Pancreas (tissue), 10 donors: ENCODE results near the gene HIPK2. TPM values are rescaled to one million over a fixed set of nuclear protein-coding genes. Genes with fewer than 3 reads are reported as not detected.

Experiments used
- ATAC-seq, 4 donors: fragments of 200-7000 bp; cut with Tn5 transposase; one replicate each; pipeline versions ENCODE4 v1.8.0 to v1.9.1; 2020; ENCODE audit warnings: mild to moderate bottlenecking in 4 of 4, moderate library complexity in 4 of 4
- DNase-seq, 6 donors: peaks; one replicate each; pipeline ENCODE4 v3.0.0-alpha.2; 2020
- FAIRE-seq: peaks from 2 replicates; lab custom pipeline; 2012; peaks lifted over from hg19 to GRCh38; lab: Jason Lieb, UNC
- H3K27ac ChIP-seq, 4 donors: fragments of 200-600 bp; sonication (generic); 1 replicate in 3 of 4; 2 replicates in 1 of 4; pipeline versions ENCODE4 v1.5.0 to v1.8.0; 2020
- H3K27me3 ChIP-seq, 4 donors: fragments of 200-600 bp; one replicate each; pipeline ENCODE4 v1.8.0; 2021
- H3K36me3 ChIP-seq, 3 donors: fragments of 200-600 bp; sonication (generic) in 1 of 3; one replicate each; pipeline versions ENCODE4 v1.5.0 to v1.8.0; 2020 to 2021
- H3K4me1 ChIP-seq, 3 donors: fragments of 200-600 bp; one replicate each; pipeline ENCODE4 v1.8.0; 2021
- H3K4me3 ChIP-seq, 4 donors: fragments of 200-600 bp; sonication (generic) in 2 of 4; one replicate each; pipeline versions ENCODE4 v1.5.0 to v1.8.0; 2020 to 2021
- H3K9me3 ChIP-seq, 4 donors: fragments of 200-600 bp; one replicate each; pipeline ENCODE4 v1.8.0; 2021
- WGBS, 2 donors: extraction: QIAGEN DNeasy Blood & Tissue Kit; methylation state at CpG; one replicate each; pipeline ENCODE4 v1.1.7; 2013; 5-methylcytosine and 5-hydroxymethylcytosine counted together
- intact Hi-C, 3 donors: fragments of 100-400 bp; cut with DNase I; formaldehyde crosslinking; loops; one replicate each; pipeline versions ENCODE4 v1.11.1 to v1.14.2; 2022
- polyA plus RNA-seq, 2 donors: library from polyadenylated mRNA; stranded (reverse); fragments of 200-250 nt; gene quantifications; one replicate each; pipeline ENCODE4 v1.2.3, GENCODE V29; 2013
- total RNA-seq, 6 donors: library from RNA; stranded (reverse); fragmentation: NEBNext Ultra II Directional in 4 of 6; extraction: Animal tissue kit (Norgen Biotek cat#: 25700) in 4 of 6; gene quantifications; one replicate each; pipeline versions ENCODE4 v1.2.1 to v1.2.4, GENCODE V29; 2021 to 2023
- TF ChIP-seq, protein P1 (sequence below), 4 donors: fragments of 200-600 bp; sonication (generic) in 3 of 4; IDR thresholded peaks; one replicate each; pipeline versions ENCODE4 v1.5.0 to v1.8.0; 2021; ENCODE audit warnings: antibody characterized with exemption in 4 of 4
- donor health status: healthy with polysubstance abuse.
- donor health status: DM: no; HTN: no; CAD: no; lungs with moderate emphysema.
- donor health status: DM: no; HTN: no; CAD: no.
- donor health status: control.
- donor health status: control.
- donor health status: Bipolar disorder and iron deficiency.
- donor health status: DM: yes; HTN: yes; CAD: no.
- donor health status: DM: no; HTN: no; CAD: no.
- donor health status: DM: no; HTN: no; CAD: no.
- donor health status: DM: yes; HTN: yes; CAD: no.

HIPK2 gene
- total and polyA plus RNA-seq, 8 donors: 6.7 to 49.0 (median 24.7) TPM

- peaks cover 5 to 51% (median 36%) of the 10 kb centered on the region in 3 donors for H3K4me1 ChIP-seq
- DNase-seq: no peak
Measured at GRCh38 chr7:139773371-139773770, 4.4 kb downstream of the HIPK2 start.

GRCh38 chr7:139772873-139773272 lies 4.9 kb downstream of the HIPK2 start:
- H3K4me3 ChIP-seq: no peak overlapping the region
- peaks cover 5 to 56% (median 38%) of the 10 kb centered on the region in 3 donors for H3K4me1 ChIP-seq
- intact Hi-C loops: loop anchor here in 2 of 3 donors (10.0 kb wide), 3 partner anchors 128 to 232 kb away; no protein-coding TSS in a partner anchor
- no peaks in the 10 kb centered on the region for H3K36me3 ChIP-seq
- ATAC-seq (no peak), FAIRE-seq (no peak), DNase-seq (no peak)
- H3K27me3 ChIP-seq: no peaks in the 10 kb centered on the region
- WGBS, 2 donors: 91 to 93% methylated on average over 6 of the region's 6 CpGs
- TF ChIP-seq, protein P1, sequence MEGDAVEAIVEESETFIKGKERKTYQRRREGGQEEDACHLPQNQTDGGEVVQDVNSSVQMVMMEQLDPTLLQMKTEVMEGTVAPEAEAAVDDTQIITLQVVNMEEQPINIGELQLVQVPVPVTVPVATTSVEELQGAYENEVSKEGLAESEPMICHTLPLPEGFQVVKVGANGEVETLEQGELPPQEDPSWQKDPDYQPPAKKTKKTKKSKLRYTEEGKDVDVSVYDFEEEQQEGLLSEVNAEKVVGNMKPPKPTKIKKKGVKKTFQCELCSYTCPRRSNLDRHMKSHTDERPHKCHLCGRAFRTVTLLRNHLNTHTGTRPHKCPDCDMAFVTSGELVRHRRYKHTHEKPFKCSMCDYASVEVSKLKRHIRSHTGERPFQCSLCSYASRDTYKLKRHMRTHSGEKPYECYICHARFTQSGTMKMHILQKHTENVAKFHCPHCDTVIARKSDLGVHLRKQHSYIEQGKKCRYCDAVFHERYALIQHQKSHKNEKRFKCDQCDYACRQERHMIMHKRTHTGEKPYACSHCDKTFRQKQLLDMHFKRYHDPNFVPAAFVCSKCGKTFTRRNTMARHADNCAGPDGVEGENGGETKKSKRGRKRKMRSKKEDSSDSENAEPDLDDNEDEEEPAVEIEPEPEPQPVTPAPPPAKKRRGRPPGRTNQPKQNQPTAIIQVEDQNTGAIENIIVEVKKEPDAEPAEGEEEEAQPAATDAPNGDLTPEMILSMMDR (IDR thresholded peaks at IDR 0.05): no peak
- H3K27ac ChIP-seq: no peak overlapping the region
- H3K9me3 ChIP-seq: no peaks in the 10 kb centered on the region

More at GRCh38 chr7:139773371-139773770, 4.4 kb downstream of the HIPK2 start:
- TF ChIP-seq, protein P1 (IDR thresholded peaks at IDR 0.05): no peak
- no peaks in the 10 kb centered on the region for H3K9me3 ChIP-seq
- WGBS, 2 donors: 85% methylated on average over 5 of the region's 5 CpGs
- no peak for FAIRE-seq
- no peak for ATAC-seq
- intact Hi-C loops: loop anchor here in 2 of 3 donors (10.0 kb wide), 3 partner anchors 129 to 231 kb away; no protein-coding TSS in a partner anchor
- no peaks in the 10 kb centered on the region for H3K36me3 ChIP-seq
- H3K27ac ChIP-seq: no peak overlapping the region
- no peaks in the 10 kb centered on the region for H3K27me3 ChIP-seq
- H3K4me3 ChIP-seq: no peak overlapping the region

GRCh38 chr7:139772115-139772514 lies 5.7 kb downstream of the HIPK2 start:
- H3K4me1 ChIP-seq: peaks cover 5 to 58% (median 38%) of the 10 kb centered on the region in 3 donors
- H3K27ac ChIP-seq: peak overlapping the region in 2 of 4 donors; percentile 69 to 73
- H3K36me3 ChIP-seq: no peaks in the 10 kb centered on the region
- TF ChIP-seq, protein P1 (IDR thresholded peaks at IDR 0.05): no peak
- no peaks in the 10 kb centered on the region for H3K9me3 ChIP-seq
- ATAC-seq (peak; percentile 32 to 41 (median 36)), DNase-seq (peak in 2 of 6 donors; percentile 40 to 44), FAIRE-seq (no peak)
- H3K27me3 ChIP-seq: no peaks in the 10 kb centered on the region
- intact Hi-C loops: loop anchor here in 2 of 3 donors (10.0 kb wide), 3 partner anchors 127 to 233 kb away; no protein-coding TSS in a partner anchor
- no peak overlapping the region for H3K4me3 ChIP-seq
- 16 to 21% methylated on average over 7 of the region's 7 CpGs for WGBS, 2 donors

DNA sequence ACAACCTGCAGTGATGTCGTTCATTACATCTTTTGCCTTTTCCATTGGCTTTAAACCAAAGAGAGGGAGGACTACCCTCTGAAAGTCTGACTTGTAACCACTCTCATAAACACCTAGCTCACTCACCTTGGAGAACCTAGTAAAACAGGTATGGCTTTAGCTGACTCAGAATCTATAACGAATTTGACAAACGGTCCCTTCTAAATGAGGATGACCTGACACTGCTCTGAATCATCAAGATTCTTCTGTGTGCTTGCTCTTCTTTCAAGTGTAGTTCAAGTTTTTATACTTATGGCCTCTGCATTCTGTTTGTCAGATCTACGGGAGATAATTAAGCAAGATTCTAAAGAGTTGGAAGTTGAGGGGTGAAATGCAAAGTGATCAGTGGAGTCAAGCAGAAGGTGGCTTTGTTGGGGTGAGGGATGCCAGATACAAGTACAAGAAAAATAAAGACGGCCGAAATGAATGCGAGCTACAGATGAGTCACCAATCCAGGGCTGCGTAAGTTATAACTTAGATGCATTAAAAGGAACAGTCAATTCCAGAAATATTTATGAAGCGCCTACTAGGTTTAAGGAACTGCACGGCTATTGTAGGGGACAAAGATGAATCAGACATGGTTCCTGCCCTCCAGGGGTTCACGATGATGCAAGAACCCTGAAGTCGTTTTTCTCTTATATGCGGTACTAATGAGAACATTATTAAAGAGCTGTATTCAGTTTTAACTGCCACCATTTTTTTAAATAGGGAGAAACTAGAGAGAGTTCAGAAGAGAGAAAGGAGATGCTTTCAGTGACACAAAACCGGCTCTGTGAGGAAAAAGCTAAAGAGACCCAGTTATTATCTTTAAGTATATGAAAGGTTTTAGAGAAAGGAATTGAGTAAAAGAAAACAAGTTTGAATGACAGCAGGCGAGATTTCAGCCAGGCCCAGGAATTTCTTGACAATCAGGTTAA lies 6.5 kb downstream of the HIPK2 start:
- Histone ChIP-seq H3K36me3 (no peaks in the 10 kb centered on the region), H3K9me3 (no peaks in the 10 kb centered on the region), H3K4me3 (no peak overlapping the region), H3K4me1 (peaks cover 5 to 58% (median 38%) of the 10 kb centered on the region in 3 donors), H3K27me3 (no peaks in the 10 kb centered on the region), H3K27ac (peak overlapping the region in 2 of 4 donors; percentile 69 to 73)
- intact Hi-C loops: loop anchor here in 2 of 3 donors (10.0 kb wide), 3 partner anchors 126 to 234 kb away; no protein-coding TSS in a partner anchor
- ATAC-seq (peak in 1 of 4 donors; percentile 2), DNase-seq (no peak), FAIRE-seq (no peak)
- TF ChIP-seq, protein P1 (IDR thresholded peaks at IDR 0.05): no peak
- 62 to 65% methylated on average over 15 of the region's 15 CpGs for WGBS, 2 donors
